A549 (cell line): ENCODE data around the gene TMEM18.

Source experiments
- BCL3 ChIP-seq: fragments of >200 bp; sonication (Bioruptor Twin); formaldehyde crosslinking; IDR thresholded peaks from 3 replicates; pipeline ENCODE4 v1.6.1; 2016
- FOSB ChIP-seq: fragments of 250-450 bp; sonication (Bioruptor Pico); IDR thresholded peaks from 2 replicates; pipeline ENCODE4 v1.5.0; 2020; ENCODE audit warnings: mild to moderate bottlenecking, moderate library complexity
- KDM1A ChIP-seq: fragments of 200-600 bp; sonication (generic); IDR thresholded peaks from 2 replicates; pipeline ENCODE4 v1.6.1; 2016; ENCODE audit warnings: low read depth, mild to moderate bottlenecking
- POLR2A ChIP-seq: IDR thresholded peaks from 2 replicates; pipeline ENCODE4 v1.6.1; 2012; ENCODE audit warnings: mild to moderate bottlenecking, low read length
- RCOR1 ChIP-seq: fragments of 150-350 bp; IDR thresholded peaks from 2 replicates; pipeline ENCODE4 v1.6.1; 2014; ENCODE audit warnings: antibody characterized with exemption, low read length, low read depth
- REST ChIP-seq: fragments of 200-600 bp; sonication (generic); IDR thresholded peaks from 2 replicates; pipeline ENCODE4 v1.6.1; 2016; ENCODE audit warnings: antibody characterized with exemption, mild to moderate bottlenecking, moderate library complexity
- RFX5 ChIP-seq: fragments of 450-650 bp; IDR thresholded peaks from 2 replicates; pipeline ENCODE4 v1.7.1; 2014; ENCODE audit warnings: antibody characterized with exemption, mild to moderate bottlenecking, moderate library complexity
- ZSCAN20 ChIP-seq: fragments of 250-450 bp; sonication (Bioruptor Pico); IDR thresholded peaks from 2 replicates; pipeline ENCODE4 v1.8.0; 2022; ENCODE audit warnings: mild to moderate bottlenecking, moderate library complexity

- no peak for TF ChIP-seq REST
- no peak for TF ChIP-seq ZSCAN20 (CRISPR knock-in tag)
- no peak for TF ChIP-seq FOSB (CRISPR knock-in tag)
- no peak for TF ChIP-seq RFX5
- no peak for TF ChIP-seq POLR2A
- no peak for TF ChIP-seq BCL3
- TF ChIP-seq KDM1A = no peak
- no peak for TF ChIP-seq RCOR1
These were observed 28.8 kb upstream of the TMEM18 start for GRCh38 chr2:705971-706511.
